Muscle layer of duodenum (tissue), 2 donors: Measurements from ENCODE around the gene HS6ST3.

Experiments
- H3K27ac ChIP-seq: one replicate; pipeline ENCODE4 v1.7.0; 2013; ENCODE audit warnings: mild to moderate bottlenecking, low read length
- H3K27me3 ChIP-seq: one replicate; pipeline ENCODE4 v1.7.0; 2013; ENCODE audit warnings: low read depth, mild to moderate bottlenecking, control low read depth, low read length
- H3K36me3 ChIP-seq, 2 donors: one replicate each; pipeline ENCODE4 v1.7.0; 2013; ENCODE audit warnings: low read length in 2 of 2, control low read depth in 1 of 2, mild to moderate bottlenecking in 1 of 2; ENCODE audit not compliant: insufficient read depth in 2 of 2, control insufficient read depth in 1 of 2
- H3K4me1 ChIP-seq, 2 donors: one replicate each; pipeline ENCODE4 v1.7.0; 2013; ENCODE audit warnings: low read length in 2 of 2, mild to moderate bottlenecking in 2 of 2, control low read depth in 1 of 2, moderate library complexity in 1 of 2; ENCODE audit not compliant: insufficient read depth in 2 of 2, control insufficient read depth in 1 of 2
- H3K4me3 ChIP-seq, 2 donors: one replicate each; pipeline ENCODE4 v1.7.0; 2013; ENCODE audit warnings: low read length in 2 of 2, low read depth in 1 of 2, mild to moderate bottlenecking in 1 of 2
- H3K9me3 ChIP-seq, 2 donors: one replicate each; pipeline ENCODE4 v1.7.0; 2013; ENCODE audit warnings: low read length in 2 of 2, control low read depth in 1 of 2, mild to moderate bottlenecking in 1 of 2; ENCODE audit not compliant: control insufficient read depth in 1 of 2
- donor health status: healthy.

HS6ST3 gene

GRCh38 chr13:96667294-96668018 is 577.5 kb downstream of the HS6ST3 start:
- no peak overlapping the region for H3K27ac ChIP-seq
- H3K4me1 ChIP-seq, result no peaks in the 10 kb centered on the region
- peaks cover 0 to 8% of the 10 kb centered on the region in 2 donors for H3K9me3 ChIP-seq
- H3K27me3 ChIP-seq, result no peaks in the 10 kb centered on the region
- no peak overlapping the region for H3K4me3 ChIP-seq
- H3K36me3 ChIP-seq, result no peaks in the 10 kb centered on the region

DNA sequence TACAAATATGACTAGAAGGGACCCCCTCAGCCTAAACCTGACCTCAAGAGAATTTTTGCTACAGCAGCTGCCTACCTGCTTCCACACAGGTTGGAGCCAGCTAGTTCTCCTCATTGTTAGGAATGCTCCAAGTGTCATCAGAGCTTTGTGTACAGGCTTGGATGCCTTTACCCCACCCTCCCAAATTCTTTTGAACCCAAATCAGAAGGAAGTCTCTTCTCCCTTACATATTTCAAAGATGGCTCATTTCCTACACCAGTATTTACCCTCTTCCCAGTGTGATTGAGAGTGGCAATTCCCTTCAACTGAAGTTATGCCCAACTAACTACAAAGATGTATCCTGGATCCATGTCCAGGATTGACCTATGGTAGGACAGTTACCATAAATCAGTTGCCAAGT is 581.2 kb downstream of the HS6ST3 start:
- Histone ChIP-seq H3K4me3 (no peak overlapping the region), H3K9me3 (no peaks in the 10 kb centered on the region), H3K36me3 (no peaks in the 10 kb centered on the region), H3K4me1 (no peaks in the 10 kb centered on the region), H3K27me3 (no peaks in the 10 kb centered on the region), H3K27ac (no peak overlapping the region)

DNA sequence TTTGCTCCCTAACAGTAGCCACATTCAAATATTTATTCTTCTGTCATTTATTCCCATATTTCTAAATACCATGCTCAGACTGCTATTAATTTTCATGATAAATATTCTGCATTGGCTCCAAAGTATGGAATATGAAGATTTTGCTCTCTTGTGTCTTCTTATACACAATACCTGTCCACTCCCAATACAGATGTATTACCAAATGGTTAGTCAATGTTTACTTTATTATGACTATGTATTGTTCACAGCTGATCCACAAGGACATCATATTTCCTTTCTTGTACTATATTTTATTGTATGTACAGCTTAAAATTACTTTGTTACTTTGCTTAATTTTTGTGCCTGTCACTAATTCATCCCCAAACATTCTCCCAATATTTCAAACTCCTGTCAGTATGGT is 582.1 kb downstream of the HS6ST3 start:
- Histone ChIP-seq H3K27me3 (no peaks in the 10 kb centered on the region), H3K4me3 (no peak overlapping the region), H3K9me3 (no peaks in the 10 kb centered on the region), H3K36me3 (no peaks in the 10 kb centered on the region), H3K4me1 (no peaks in the 10 kb centered on the region), H3K27ac (no peak overlapping the region)

GRCh38 chr13:96673825-96674224 is 583.9 kb downstream of the HS6ST3 start:
- H3K27me3 ChIP-seq, result no peaks in the 10 kb centered on the region
- no peaks in the 10 kb centered on the region for H3K4me1 ChIP-seq
- H3K27ac ChIP-seq, result no peak overlapping the region
- H3K36me3 ChIP-seq, result no peaks in the 10 kb centered on the region
- H3K9me3 ChIP-seq, result no peaks in the 10 kb centered on the region
- H3K4me3 ChIP-seq, result no peak overlapping the region

DNA sequence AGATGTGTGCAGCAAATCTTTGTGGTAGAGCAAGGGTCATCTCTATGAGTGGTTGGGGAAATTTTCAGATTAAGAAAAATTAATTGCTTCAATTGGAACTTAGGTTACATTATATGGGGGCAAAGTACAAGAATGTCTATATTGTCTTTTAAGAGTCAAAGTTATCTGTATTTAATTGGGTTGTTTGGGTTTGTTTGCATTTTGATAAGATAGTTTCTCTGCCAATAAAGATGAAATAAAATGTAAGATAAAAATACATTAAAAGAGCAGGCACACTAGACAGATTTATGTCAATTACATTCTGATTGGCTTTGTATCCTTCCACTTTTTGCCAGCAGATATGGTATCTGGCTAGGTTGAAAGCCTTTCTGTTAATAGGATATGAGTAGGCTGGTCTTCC is 587.1 kb downstream of the HS6ST3 start:
- H3K27me3 ChIP-seq, result no peaks in the 10 kb centered on the region
- H3K4me3 ChIP-seq, result no peak overlapping the region
- no peaks in the 10 kb centered on the region for H3K36me3 ChIP-seq
- no peak overlapping the region for H3K27ac ChIP-seq
- H3K4me1 ChIP-seq, result no peaks in the 10 kb centered on the region
- H3K9me3 ChIP-seq, result no peaks in the 10 kb centered on the region

DNA sequence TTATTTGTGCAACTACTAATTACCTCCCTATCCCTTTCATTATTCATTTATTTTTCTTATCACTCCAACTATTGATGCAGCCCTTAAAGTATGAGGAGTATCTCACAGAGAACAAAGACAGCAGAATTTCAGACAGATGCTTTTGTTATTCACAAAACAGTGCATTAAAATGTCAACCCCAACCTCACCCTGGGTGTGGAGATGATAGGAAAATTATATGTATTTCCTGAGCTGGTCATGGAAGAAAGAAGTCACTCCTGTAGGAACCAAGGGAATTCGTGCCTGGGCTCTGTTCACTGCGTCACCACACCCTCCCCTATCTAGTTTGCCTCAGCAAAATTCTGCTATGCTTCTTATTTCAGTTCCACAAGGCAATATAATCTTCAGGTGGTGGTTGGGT is 588.9 kb downstream of the HS6ST3 start:
- Histone ChIP-seq H3K27me3 (no peaks in the 10 kb centered on the region), H3K36me3 (no peaks in the 10 kb centered on the region), H3K9me3 (no peaks in the 10 kb centered on the region), H3K4me3 (no peak overlapping the region), H3K27ac (no peak overlapping the region), H3K4me1 (no peaks in the 10 kb centered on the region)

GRCh38 chr13:96680898-96681297 is 591.0 kb downstream of the HS6ST3 start:
- H3K9me3 ChIP-seq, result no peaks in the 10 kb centered on the region
- no peaks in the 10 kb centered on the region for H3K36me3 ChIP-seq
- H3K4me3 ChIP-seq, result no peak overlapping the region
- H3K4me1 ChIP-seq, result no peaks in the 10 kb centered on the region
- no peaks in the 10 kb centered on the region for H3K27me3 ChIP-seq
- H3K27ac ChIP-seq, result no peak overlapping the region

GRCh38 chr13:96681766-96682165 is 591.9 kb downstream of the HS6ST3 start:
- Histone ChIP-seq H3K27ac (no peak overlapping the region), H3K4me3 (no peak overlapping the region), H3K27me3 (no peaks in the 10 kb centered on the region), H3K36me3 (no peaks in the 10 kb centered on the region), H3K4me1 (no peaks in the 10 kb centered on the region), H3K9me3 (no peaks in the 10 kb centered on the region)

DNA sequence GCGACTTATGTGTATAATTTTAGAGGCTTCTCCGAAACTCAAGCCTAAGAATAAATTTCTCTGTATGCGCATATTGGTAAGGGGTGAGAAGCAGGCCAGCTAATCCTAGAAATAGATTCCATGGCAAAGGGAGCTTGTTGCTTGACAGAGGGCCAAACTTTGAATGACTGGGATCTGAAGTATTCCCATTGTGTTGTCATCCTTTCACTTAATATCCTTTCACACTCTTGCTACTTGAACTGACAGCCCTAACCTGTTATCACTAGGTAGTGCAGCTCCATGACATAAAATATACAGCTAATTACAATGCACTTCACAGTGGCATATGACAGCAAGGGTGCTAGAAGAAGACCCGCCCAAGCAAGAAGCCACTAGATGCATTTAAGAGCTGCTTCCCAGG is 594.6 kb downstream of the HS6ST3 start:
- H3K27me3 ChIP-seq, result no peaks in the 10 kb centered on the region
- no peaks in the 10 kb centered on the region for H3K4me1 ChIP-seq
- no peak overlapping the region for H3K4me3 ChIP-seq
- no peaks in the 10 kb centered on the region for H3K36me3 ChIP-seq
- H3K27ac ChIP-seq, result no peak overlapping the region
- H3K9me3 ChIP-seq, result no peaks in the 10 kb centered on the region

DNA sequence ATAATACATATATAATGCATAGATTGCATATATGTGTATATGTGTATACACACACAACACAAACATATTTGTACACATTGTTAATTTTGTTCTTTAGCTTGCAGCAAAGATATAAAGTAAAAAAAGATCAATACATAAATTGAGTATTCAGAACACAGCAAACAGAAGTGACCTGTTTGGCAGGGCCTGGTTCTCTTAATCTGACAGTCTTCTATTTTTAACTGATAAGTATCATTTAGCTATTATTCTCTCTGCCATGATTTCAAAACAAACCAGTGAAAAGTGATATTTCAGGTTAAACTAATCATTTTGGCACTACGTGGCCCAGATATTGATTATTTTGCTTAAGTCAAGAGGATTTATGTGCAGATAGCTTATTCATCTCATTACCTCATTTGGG is 595.0 kb downstream of the HS6ST3 start:
- H3K27ac ChIP-seq, result no peak overlapping the region
- no peaks in the 10 kb centered on the region for H3K27me3 ChIP-seq
- H3K9me3 ChIP-seq, result no peaks in the 10 kb centered on the region
- no peak overlapping the region for H3K4me3 ChIP-seq
- H3K4me1 ChIP-seq, result no peaks in the 10 kb centered on the region
- no peaks in the 10 kb centered on the region for H3K36me3 ChIP-seq

DNA sequence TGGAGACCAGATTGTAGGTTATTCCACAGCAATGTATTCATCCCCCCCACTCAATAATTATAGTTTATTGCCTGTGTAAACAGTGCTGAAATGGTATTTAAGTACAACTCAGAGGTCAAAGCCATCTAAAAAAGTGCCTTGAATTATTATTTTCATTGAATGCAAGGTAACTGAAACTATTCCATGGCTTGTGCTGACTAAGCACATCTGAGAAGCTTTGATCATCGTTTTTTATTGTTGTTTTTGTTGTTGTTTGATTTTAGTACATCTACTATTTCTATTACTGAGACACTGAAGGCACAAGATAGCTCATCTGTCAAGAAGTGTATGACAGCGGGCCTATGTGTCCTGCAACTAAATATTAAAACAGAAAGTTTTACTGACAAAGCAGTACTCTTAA is 596.4 kb downstream of the HS6ST3 start:
- H3K4me3 ChIP-seq, result no peak overlapping the region
- H3K27ac ChIP-seq, result no peak overlapping the region
- no peaks in the 10 kb centered on the region for H3K4me1 ChIP-seq
- H3K27me3 ChIP-seq, result no peaks in the 10 kb centered on the region
- no peaks in the 10 kb centered on the region for H3K36me3 ChIP-seq
- no peaks in the 10 kb centered on the region for H3K9me3 ChIP-seq

DNA sequence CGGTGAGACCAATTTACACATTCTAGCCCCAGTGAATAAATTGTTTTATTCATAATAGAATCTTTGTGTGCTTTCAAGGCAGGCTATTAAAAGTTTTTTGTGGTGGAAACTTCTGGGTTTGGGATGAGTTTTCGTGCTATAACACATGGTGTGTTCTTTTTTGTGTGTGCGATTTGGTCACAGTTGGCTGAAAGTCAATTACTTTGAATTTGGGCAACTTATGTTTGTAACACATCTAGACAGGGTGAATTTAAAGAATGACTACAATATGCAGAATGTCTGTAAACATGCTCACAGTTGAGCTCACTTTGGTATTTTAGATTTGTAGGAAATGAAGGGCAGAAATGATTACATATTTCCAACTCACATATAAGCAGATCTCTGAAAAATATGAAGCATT is 597.3 kb downstream of the HS6ST3 start:
- no peaks in the 10 kb centered on the region for H3K27me3 ChIP-seq
- H3K9me3 ChIP-seq, result no peaks in the 10 kb centered on the region
- no peaks in the 10 kb centered on the region for H3K4me1 ChIP-seq
- no peaks in the 10 kb centered on the region for H3K36me3 ChIP-seq
- H3K27ac ChIP-seq, result no peak overlapping the region
- no peak overlapping the region for H3K4me3 ChIP-seq
